MM.1S (cell line): ENCODE measurements around the gene DTNB.

Experiments
- EZH2 ChIP-seq: fragments of 300-600 bp; sonication (generic); optimal IDR thresholded peaks from 2 replicates; pipeline ENCODE3; 2017; ENCODE audit warnings: low read depth, mild to moderate bottlenecking, antibody characterized with exemption, low read length, mixed read lengths
- EZH2phosphoT487 ChIP-seq: fragments of 300-600 bp; sonication (generic); IDR thresholded peaks from 2 replicates; pipeline ENCODE4 v1.6.1; 2018; ENCODE audit warnings: antibody characterized with exemption, low read length
- TF ChIP-seq, protein P1 (sequence below): fragments of 300-600 bp; sonication (generic); IDR thresholded peaks from 2 replicates; pipeline ENCODE4 v1.5.1; 2016; ENCODE audit warnings: antibody characterized with exemption, low read length, mixed read lengths

DNA sequence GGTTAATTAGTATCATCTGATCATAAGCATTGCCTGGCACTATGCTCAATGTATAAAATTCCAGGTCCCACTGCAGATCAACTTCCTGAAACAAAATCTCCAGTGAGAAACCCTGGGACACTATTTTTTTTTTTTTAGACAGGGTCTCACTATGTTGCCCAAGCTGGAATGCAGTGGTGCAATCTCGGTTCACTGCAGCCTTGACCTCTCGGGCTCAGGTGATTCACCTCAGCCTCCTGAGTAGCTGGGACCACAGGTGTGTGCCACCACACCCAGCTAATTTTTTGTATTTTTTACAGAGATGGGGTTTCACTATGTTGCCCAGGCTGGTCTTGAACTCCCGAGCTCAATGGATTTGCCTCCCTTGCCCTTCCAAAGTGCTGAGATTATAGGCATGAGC is 31.1 kb downstream of the DTNB start:
- TF ChIP-seq, protein P1, sequence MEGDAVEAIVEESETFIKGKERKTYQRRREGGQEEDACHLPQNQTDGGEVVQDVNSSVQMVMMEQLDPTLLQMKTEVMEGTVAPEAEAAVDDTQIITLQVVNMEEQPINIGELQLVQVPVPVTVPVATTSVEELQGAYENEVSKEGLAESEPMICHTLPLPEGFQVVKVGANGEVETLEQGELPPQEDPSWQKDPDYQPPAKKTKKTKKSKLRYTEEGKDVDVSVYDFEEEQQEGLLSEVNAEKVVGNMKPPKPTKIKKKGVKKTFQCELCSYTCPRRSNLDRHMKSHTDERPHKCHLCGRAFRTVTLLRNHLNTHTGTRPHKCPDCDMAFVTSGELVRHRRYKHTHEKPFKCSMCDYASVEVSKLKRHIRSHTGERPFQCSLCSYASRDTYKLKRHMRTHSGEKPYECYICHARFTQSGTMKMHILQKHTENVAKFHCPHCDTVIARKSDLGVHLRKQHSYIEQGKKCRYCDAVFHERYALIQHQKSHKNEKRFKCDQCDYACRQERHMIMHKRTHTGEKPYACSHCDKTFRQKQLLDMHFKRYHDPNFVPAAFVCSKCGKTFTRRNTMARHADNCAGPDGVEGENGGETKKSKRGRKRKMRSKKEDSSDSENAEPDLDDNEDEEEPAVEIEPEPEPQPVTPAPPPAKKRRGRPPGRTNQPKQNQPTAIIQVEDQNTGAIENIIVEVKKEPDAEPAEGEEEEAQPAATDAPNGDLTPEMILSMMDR, result no peak
- TF ChIP-seq EZH2phosphoT487, result no peak
- no peak for TF ChIP-seq EZH2
